ENCODE data around the gene TRPM8.

TRPM8 gene

GRCh38 chr2:233976690-233977294 lies 59.6 kb downstream of the TRPM8 start:
- peak; percentile 98 for FAIRE-seq

- FAIRE-seq: no peak
These were observed 60.2 kb downstream of the TRPM8 start for GRCh38 chr2:233977296-233977837.

GRCh38 chr2:233979748-233980147 lies 62.6 kb downstream of the TRPM8 start:
- no peak for FAIRE-seq

GRCh38 chr2:233980955-233981561 lies 63.9 kb downstream of the TRPM8 start:
- no peak for FAIRE-seq

- no peak for FAIRE-seq
These were observed 64.6 kb downstream of the TRPM8 start for GRCh38 chr2:233981574-233982420.

DNA sequence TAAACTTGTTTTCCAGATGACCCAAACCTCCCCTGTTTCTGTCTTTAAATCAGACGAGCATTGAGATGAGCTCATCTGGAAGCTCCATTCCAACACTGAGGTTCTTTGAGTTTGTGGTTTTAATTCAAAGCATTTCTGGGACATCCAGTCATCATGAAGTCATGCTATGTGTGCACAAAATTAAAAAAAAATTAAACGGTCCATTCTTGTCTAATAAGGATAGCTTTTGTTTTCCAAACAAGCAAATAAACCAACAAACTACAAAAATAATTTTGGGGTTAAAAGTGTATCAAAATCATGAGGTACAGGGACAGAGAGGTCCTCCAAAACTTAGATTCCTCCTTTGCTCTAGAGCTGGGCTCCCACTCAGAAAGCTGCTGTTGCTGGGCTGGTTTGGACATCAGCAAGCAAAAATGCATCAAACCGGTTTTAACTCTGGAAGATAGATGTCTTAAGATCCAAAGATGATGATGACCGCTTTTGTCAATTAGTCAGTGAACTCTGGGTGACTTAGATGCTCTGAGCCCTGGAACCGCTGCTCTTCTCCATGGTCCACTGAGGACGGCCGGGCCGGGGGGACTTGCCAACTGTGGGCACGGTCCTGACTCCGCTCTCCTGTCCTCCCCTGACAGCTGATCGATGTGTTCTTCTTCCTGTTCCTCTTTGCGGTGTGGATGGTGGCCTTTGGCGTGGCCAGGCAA lies 65.4 kb downstream of the TRPM8 start:
- no peak for FAIRE-seq

- FAIRE-seq: no peak
These were observed 66.3 kb downstream of the TRPM8 start for GRCh38 chr2:233983445-233983844.

- FAIRE-seq: no peak
These were observed 71.4 kb downstream of the TRPM8 start for GRCh38 chr2:233988581-233988980.

DNA sequence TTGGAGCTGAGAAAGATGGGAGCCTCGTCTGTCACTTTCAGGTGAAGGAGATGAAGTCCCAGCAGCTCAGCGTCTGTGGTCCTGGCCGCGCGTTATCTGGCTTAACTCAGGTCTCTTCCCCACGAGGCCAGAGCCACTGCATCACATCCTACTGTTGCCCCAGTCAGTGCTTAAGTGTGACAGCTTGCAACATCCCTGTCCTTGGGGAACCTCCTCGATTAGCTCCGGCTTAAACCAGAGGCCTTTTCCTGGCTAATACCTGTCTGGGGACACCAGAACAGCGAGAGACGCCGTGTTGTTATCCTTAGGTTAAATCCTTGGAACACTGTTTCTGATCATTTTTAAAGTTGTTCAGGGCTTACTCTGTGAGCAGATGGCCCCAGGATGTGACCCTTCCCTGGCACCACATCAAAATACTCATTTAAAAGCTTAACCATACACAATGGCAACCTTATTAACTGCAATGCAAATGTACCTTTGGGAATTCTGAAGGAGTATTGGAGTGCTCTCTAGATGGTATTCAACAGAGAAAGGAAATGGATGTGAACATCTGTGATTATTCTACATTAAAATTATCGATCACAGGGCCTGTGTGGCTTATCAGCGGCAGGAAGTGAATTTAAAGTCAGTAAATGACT lies 72.2 kb downstream of the TRPM8 start:
- no peak for FAIRE-seq

DNA sequence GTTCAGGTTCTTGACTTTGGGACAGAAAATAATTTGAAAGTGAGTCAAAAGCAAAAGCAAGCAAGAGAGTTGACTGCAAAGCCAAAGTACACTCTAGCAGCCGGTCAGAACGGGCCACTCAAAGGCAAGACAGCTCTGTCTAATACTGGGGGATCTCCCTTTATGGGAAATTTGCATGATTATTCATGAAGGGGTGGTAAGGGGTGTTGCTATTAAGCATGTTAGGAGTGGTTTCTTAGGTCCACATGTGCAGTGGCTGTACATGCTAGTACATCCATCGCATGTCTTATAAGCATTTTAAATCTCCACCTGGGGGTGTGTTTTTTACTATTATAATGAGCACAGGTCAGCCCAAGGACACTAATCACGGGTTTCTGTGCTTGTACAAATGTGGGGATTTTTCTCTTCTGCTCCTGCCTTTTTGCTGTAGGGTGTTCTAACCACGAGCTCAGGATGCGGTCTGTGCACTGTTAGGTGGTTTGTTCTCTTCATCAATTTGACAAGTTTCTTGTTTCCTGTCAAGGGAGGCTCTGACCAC lies 73.2 kb downstream of the TRPM8 start:
- FAIRE-seq: no peak

GRCh38 chr2:233991196-233991595 lies 74.0 kb downstream of the TRPM8 start:
- FAIRE-seq: no peak

- no peak for FAIRE-seq
These were observed 75.5 kb downstream of the TRPM8 start for GRCh38 chr2:233992513-233993217.

GRCh38 chr2:233993461-233993860 lies 76.3 kb downstream of the TRPM8 start:
- FAIRE-seq: no peak

DNA sequence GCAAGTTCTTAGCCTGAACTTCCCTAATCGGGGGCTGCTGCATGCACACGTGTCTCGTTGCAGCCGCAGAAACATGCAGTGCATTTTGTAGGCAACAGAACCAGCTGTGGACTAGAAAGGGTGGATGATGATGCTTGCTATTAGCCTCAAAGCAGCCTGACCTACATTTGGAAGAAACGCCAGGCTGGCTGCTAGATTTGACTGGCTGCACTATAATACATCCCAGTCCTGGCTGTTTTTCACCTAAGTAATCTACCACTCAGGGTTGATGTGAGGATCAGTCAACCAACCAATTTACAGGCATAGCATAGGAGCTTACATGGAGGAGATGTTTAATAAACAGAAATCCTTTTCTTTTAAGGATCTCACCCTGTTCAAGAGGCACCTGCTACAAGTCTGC lies 77.0 kb downstream of the TRPM8 start:
- no peak for FAIRE-seq

DNA sequence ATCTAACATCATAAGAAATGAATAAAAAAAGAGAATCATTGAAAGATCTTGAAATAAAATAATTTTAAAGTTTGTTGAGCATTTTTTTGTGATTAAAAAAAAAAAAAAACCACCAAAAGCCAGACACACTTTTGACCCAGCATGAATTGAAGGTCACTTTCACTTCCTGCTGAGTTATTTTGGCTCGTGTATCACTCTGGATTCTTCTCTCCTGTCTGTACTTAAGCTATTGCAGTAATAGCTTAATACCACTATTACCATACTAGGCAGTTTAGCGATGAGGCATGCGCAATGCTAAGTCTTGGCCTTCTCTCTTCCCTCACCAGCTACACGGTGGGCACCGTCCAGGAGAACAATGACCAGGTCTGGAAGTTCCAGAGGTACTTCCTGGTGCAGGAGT lies 78.8 kb downstream of the TRPM8 start:
- no peak for FAIRE-seq

DNA sequence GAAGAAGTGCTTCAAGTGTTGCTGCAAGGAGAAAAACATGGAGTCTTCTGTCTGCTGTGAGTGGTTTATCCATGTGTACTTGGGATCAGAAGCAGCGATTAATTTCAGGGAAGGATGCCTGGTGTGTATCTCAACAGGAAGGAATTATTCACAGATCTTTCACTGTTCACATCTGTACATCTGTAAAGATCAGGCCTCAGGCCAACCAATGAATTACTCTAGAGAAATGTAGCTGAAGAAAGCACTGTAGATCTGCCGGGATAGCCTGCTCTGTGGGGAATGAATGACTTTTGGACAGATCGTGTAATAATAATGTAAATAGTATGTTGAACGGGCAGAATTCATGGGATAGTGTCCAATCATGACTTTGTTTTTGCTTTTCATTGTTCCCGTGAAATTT lies 79.3 kb downstream of the TRPM8 start:
- FAIRE-seq: no peak

DNA sequence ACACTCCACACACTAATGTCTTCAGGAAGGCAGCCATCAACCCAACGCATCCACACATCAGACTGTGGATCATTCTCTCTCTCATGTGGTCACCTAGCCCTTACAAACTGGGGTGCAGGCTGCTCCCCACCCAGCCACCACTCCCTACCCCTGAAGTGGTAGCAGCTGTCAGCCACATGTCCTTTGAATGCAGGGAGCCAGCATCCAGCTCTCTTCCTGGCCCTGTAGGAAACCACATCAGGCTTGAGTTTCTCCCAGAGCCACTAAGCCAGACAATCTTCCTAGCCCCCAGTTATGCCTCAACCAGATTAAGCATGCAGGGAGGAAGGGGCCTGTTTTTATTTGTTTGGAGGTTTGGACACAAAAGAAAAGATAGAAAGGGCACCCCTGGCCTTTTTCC lies 80.5 kb downstream of the TRPM8 start:
- no peak for FAIRE-seq

DNA sequence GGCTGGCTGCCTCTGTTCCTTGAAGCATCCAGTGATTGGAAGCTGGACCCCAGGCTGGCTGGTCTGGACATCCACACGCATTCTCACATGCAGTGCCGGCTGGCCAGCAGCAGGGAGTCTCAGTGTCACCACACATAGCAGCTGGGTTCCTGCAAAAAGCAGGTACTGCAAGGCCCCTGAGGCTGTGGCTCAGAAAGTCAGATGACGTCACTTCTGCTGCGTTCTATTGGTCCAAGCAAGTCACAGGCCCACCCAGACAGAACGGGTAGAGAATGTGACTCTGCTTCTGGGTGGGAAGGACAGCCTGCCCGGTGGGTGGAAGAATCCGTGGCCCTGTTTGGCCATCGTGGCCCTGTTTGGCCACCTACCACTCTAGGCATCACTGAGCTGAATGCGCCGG lies 82.0 kb downstream of the TRPM8 start:
- FAIRE-seq: no peak

- no peak for FAIRE-seq
These were observed 84.4 kb downstream of the TRPM8 start for GRCh38 chr2:234001380-234002160.

DNA sequence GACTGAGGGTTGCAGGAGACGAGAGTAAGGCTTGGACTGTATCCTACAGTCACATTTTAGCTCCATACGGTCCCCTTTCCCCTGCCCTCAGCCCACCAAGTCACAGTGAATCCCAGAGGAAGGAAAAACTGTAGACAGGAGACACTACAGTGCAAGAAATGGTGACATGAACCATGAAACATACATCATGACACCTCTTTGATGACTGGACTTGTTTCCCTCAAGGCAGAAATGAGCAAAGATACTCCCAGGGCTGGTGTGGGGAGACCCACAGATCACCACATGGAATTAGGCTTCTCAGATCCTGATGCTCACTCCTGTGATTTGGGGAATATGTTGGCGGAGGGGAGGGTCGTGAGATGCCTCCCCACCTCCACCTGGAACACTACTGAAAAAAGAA lies 85.1 kb downstream of the TRPM8 start:
- FAIRE-seq: no peak
